Smooth muscle cell (in vitro differentiated cells): Measurements from ENCODE around the gene TAF4. TPM values are rescaled to one million over a fixed set of nuclear protein-coding genes. Genes with fewer than 3 reads are reported as not detected.

ENCODE experiments used
- DNase-seq: peaks from one replicate; lab custom pipeline; 2025; ENCODE audit not compliant: unreplicated experiment; lab: John Stamatoyannopoulos, UW
- H2AFZ ChIP-seq: fragments of 200-600 bp; sonication (generic); 2 replicates; pipeline ENCODE4 v1.6.0; 2016; ENCODE audit warnings: antibody characterized with exemption, low read depth, mild to moderate bottlenecking
- H3F3A ChIP-seq: fragments of 200-600 bp; sonication (generic); 2 replicates; pipeline ENCODE4 v1.6.0; 2017; ENCODE audit warnings: antibody characterized with exemption, low read depth
- H3K27ac ChIP-seq: fragments of 200-600 bp; sonication (generic); 2 replicates; pipeline ENCODE4 v1.5.1; 2016; ENCODE audit warnings: low read depth, mild to moderate bottlenecking
- H3K27me3 ChIP-seq: fragments of 200-600 bp; sonication (generic); 2 replicates; pipeline ENCODE4 v1.6.1; 2016; ENCODE audit warnings: low read depth, mild to moderate bottlenecking
- H3K36me3 ChIP-seq: fragments of 200-600 bp; sonication (generic); 2 replicates; pipeline ENCODE4 v1.5.1; 2016; ENCODE audit warnings: low read depth
- H3K4me1 ChIP-seq: fragments of 200-600 bp; sonication (generic); 2 replicates; pipeline ENCODE4 v1.5.1; 2016; ENCODE audit warnings: low read depth
- H3K4me2 ChIP-seq: fragments of 200-600 bp; sonication (generic); 2 replicates; pipeline ENCODE4 v1.6.0; 2016; ENCODE audit warnings: mild to moderate bottlenecking
- H3K4me3 ChIP-seq: fragments of 200-600 bp; sonication (generic); 2 replicates; pipeline ENCODE4 v1.5.1; 2016; ENCODE audit warnings: mild to moderate bottlenecking
- H3K79me2 ChIP-seq: fragments of 200-600 bp; sonication (generic); 2 replicates; pipeline ENCODE4 v1.6.0; 2016; ENCODE audit warnings: low read depth, mild to moderate bottlenecking
- H3K9ac ChIP-seq: fragments of 200-600 bp; sonication (generic); 2 replicates; pipeline ENCODE4 v1.6.0; 2016; ENCODE audit warnings: low read depth
- H3K9me3 ChIP-seq: fragments of 200-600 bp; sonication (generic); replicated peaks from 2 replicates; pipeline ENCODE4 v1.5.1; 2016; ENCODE audit warnings: low read depth
- H4K20me1 ChIP-seq: fragments of 200-600 bp; sonication (generic); 2 replicates; pipeline ENCODE4 v1.6.0; 2016; ENCODE audit warnings: low read depth
- CTCF ChIP-seq: fragments of 200-600 bp; sonication (generic); IDR thresholded peaks from 2 replicates; pipeline ENCODE4 v1.5.1; 2017; ENCODE audit warnings: borderline replicate concordance, mild to moderate bottlenecking, antibody characterized with exemption; ENCODE audit not compliant: insufficient read depth, poor library complexity, severe bottlenecking
- WGBS: methylation state at CpG from one replicate; pipeline ENCODE4 v1.1.7; 2016; ENCODE audit warnings: low lambda C conversion rate; 5-methylcytosine and 5-hydroxymethylcytosine counted together
- polyA plus RNA-seq: library from polyadenylated mRNA; unstranded; fragments of >200 nt; fragmentation: Nextera tagmentation; extraction: Ambion mirVana; gene quantifications from 2 replicates; pipeline ENCODE4 v1.2.1, GENCODE V29; 2016
- total RNA-seq: library from RNA; depleted of rRNA; stranded (reverse); fragments of >200 nt; gene quantifications from 2 replicates; pipeline ENCODE4 v1.2.3, GENCODE V29; 2014

Gene TAF4
- total and polyA plus RNA-seq, 2 experiments from 2014 or later, result 0.67 to 8.5 TPM

- Histone ChIP-seq H3K79me2 (no peaks in the 10 kb centered on the region), H3K4me3 (no peak overlapping the region), H3K9ac (no peak overlapping the region), H2AFZ (no peak overlapping the region), H3K27me3 (no peaks in the 10 kb centered on the region), H3K36me3 (peaks cover 14% of the 10 kb centered on the region), H3K27ac (no peak overlapping the region), H3K9me3 (peaks cover 6% of the 10 kb centered on the region), H3K4me2 (no peak overlapping the region), H3K4me1 (no peaks in the 10 kb centered on the region), H4K20me1 (no peaks in the 10 kb centered on the region), H3F3A (no peaks in the 10 kb centered on the region)
- DNase-seq, result no peak
- 96% methylated on average over 15 of the region's 15 CpGs for WGBS
- no peak for TF ChIP-seq CTCF
These were observed 72.6 kb downstream of the TAF4 start for GRCh38 chr20:61993058-61993457.

GRCh38 chr20:61991476-61991875 lies 74.2 kb downstream of the TAF4 start:
- Histone ChIP-seq H3K4me1 (no peaks in the 10 kb centered on the region), H3K27ac (no peak overlapping the region), H3K79me2 (no peaks in the 10 kb centered on the region), H3K9me3 (peaks cover 6% of the 10 kb centered on the region), H4K20me1 (no peaks in the 10 kb centered on the region), H3F3A (no peaks in the 10 kb centered on the region), H3K36me3 (peaks cover 14% of the 10 kb centered on the region), H2AFZ (no peak overlapping the region), H3K9ac (no peak overlapping the region), H3K27me3 (no peaks in the 10 kb centered on the region), H3K4me3 (no peak overlapping the region), H3K4me2 (no peak overlapping the region)
- WGBS, result 97% methylated on average over 6 of the region's 6 CpGs
- no peak for DNase-seq
- TF ChIP-seq CTCF, result no peak

- H4K20me1 ChIP-seq, result no peaks in the 10 kb centered on the region
- no peak for TF ChIP-seq CTCF
- H3K36me3 ChIP-seq, result peaks cover 14% of the 10 kb centered on the region
- DNase-seq, result no peak
- no peak overlapping the region for H2AFZ ChIP-seq
- H3K9me3 ChIP-seq, result peaks cover 6% of the 10 kb centered on the region
- no peak overlapping the region for H3K4me2 ChIP-seq
- H3K9ac ChIP-seq, result no peak overlapping the region
- H3K27me3 ChIP-seq, result no peaks in the 10 kb centered on the region
- no peaks in the 10 kb centered on the region for H3F3A ChIP-seq
- no peak overlapping the region for H3K4me3 ChIP-seq
- no peak overlapping the region for H3K27ac ChIP-seq
- WGBS, result over 99% methylated on average over 11 of the region's 11 CpGs
- no peaks in the 10 kb centered on the region for H3K79me2 ChIP-seq
- no peaks in the 10 kb centered on the region for H3K4me1 ChIP-seq
These were observed 75.2 kb downstream of the TAF4 start for GRCh38 chr20:61990484-61990883.

- no peak overlapping the region for H3K4me3 ChIP-seq
- H3K36me3 ChIP-seq, result peaks cover 10% of the 10 kb centered on the region
- 97% methylated on average over 14 of the region's 14 CpGs for WGBS
- no peak overlapping the region for H3K9ac ChIP-seq
- no peak for DNase-seq
- no peaks in the 10 kb centered on the region for H3F3A ChIP-seq
- no peaks in the 10 kb centered on the region for H3K4me1 ChIP-seq
- H3K79me2 ChIP-seq, result no peaks in the 10 kb centered on the region
- H3K27ac ChIP-seq, result no peak overlapping the region
- no peaks in the 10 kb centered on the region for H3K27me3 ChIP-seq
- no peak overlapping the region for H2AFZ ChIP-seq
- no peaks in the 10 kb centered on the region for H4K20me1 ChIP-seq
- H3K4me2 ChIP-seq, result no peak overlapping the region
- peaks cover 6% of the 10 kb centered on the region for H3K9me3 ChIP-seq
- no peak for TF ChIP-seq CTCF
These were observed 75.9 kb downstream of the TAF4 start for GRCh38 chr20:61989741-61990140.
